MM.1S (cell line): ENCODE data around the gene MACROD2.

Experiments used
- DNase-seq: peaks from one replicate; pipeline ENCODE4 v3.0.0-alpha.2; 2015
- H2AFZ ChIP-seq: fragments of 300-600 bp; sonication (generic); 2 replicates; pipeline ENCODE4 v1.6.0; 2016; ENCODE audit warnings: antibody characterized with exemption, low read length
- H3F3A ChIP-seq: fragments of 300-600 bp; sonication (generic); 2 replicates; pipeline ENCODE4 v1.6.1; 2016; ENCODE audit warnings: mild to moderate bottlenecking, antibody characterized with exemption, low read length, moderate library complexity, mixed read lengths; ENCODE audit not compliant: insufficient read depth
- H3K27ac ChIP-seq: fragments of 300-600 bp; sonication (generic); 2 replicates; pipeline ENCODE4 v1.5.1; 2016; ENCODE audit warnings: mild to moderate bottlenecking, low read length
- H3K27me3 ChIP-seq: fragments of 300-600 bp; sonication (generic); replicated peaks from 2 replicates; pipeline ENCODE4 v1.6.0; 2016; ENCODE audit warnings: low read length; ENCODE audit not compliant: insufficient read depth
- H3K36me3 ChIP-seq: fragments of 300-600 bp; sonication (generic); replicated peaks from 2 replicates; pipeline ENCODE4 v1.6.1; 2016; ENCODE audit warnings: mild to moderate bottlenecking, low read length, mixed read lengths; ENCODE audit not compliant: insufficient read depth
- H3K4me1 ChIP-seq: fragments of 300-600 bp; sonication (generic); 2 replicates; pipeline ENCODE4 v1.6.1; 2016; ENCODE audit warnings: low read length, mixed read lengths
- H3K4me2 ChIP-seq: fragments of 300-600 bp; sonication (generic); 2 replicates; pipeline ENCODE4 v1.6.0; 2016; ENCODE audit warnings: low read depth, low read length
- H3K4me3 ChIP-seq: fragments of 300-600 bp; sonication (generic); 2 replicates; pipeline ENCODE4 v1.5.1; 2016; ENCODE audit warnings: low read length, mixed read lengths
- H3K79me2 ChIP-seq: fragments of 300-600 bp; sonication (generic); 2 replicates; pipeline ENCODE4 v1.6.1; 2016; ENCODE audit warnings: mixed run types, low read length, mixed read lengths
- H3K9ac ChIP-seq: fragments of 300-600 bp; sonication (generic); 2 replicates; pipeline ENCODE4 v1.6.1; 2016; ENCODE audit warnings: low read length, mixed read lengths
- H3K9me2 ChIP-seq: fragments of 300-600 bp; sonication (generic); replicated peaks from 2 replicates; pipeline ENCODE4 v1.6.1; 2016; ENCODE audit warnings: mild to moderate bottlenecking, low read length, mixed read lengths; ENCODE audit not compliant: insufficient read depth
- H3K9me3 ChIP-seq: fragments of 300-600 bp; sonication (generic); replicated peaks from 2 replicates; pipeline ENCODE4 v1.6.1; 2016; ENCODE audit warnings: mild to moderate bottlenecking, low read length, mixed read lengths; ENCODE audit not compliant: insufficient read depth
- H4K20me1 ChIP-seq: fragments of 300-600 bp; sonication (generic); 2 replicates; pipeline ENCODE4 v1.6.1; 2016; ENCODE audit warnings: mild to moderate bottlenecking, low read length, moderate library complexity, mixed read lengths; ENCODE audit not compliant: insufficient read depth
- CTCF ChIP-seq: fragments of 300-600 bp; sonication (generic); IDR thresholded peaks from 2 replicates; pipeline ENCODE4 v1.5.1; 2016; ENCODE audit warnings: antibody characterized with exemption, low read length, mixed read lengths
- EZH2 ChIP-seq: fragments of 300-600 bp; sonication (generic); optimal IDR thresholded peaks from 2 replicates; pipeline ENCODE3; 2017; ENCODE audit warnings: low read depth, mild to moderate bottlenecking, antibody characterized with exemption, low read length, mixed read lengths
- EZH2phosphoT487 ChIP-seq: fragments of 300-600 bp; sonication (generic); IDR thresholded peaks from 2 replicates; pipeline ENCODE4 v1.6.1; 2018; ENCODE audit warnings: antibody characterized with exemption, low read length

MACROD2 gene

DNA sequence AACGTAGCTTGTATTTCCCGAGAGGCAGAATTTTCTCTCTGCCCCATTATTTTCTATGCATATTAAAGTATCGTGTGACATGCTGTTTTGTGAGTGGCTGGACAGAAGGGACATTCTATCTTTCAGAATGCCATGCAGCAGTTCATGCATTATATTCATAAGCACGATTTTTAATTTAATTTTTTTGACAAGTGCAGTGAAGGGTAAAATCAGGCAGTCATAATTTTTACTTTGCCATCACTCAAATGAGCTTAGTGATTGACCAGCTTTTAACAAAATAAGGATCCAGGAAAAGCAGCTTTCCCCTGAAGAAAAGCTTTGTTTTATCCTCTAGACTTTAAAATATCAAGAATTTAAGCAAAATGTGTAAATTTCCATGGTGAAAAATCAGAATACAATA lies 1904.7 kb downstream of the MACROD2 start:
- Histone ChIP-seq H3K4me2 (no peak overlapping the region), H3K36me3 (no peaks in the 10 kb centered on the region), H3K27ac (no peak overlapping the region), H3K4me3 (no peak overlapping the region), H3K27me3 (no peaks in the 10 kb centered on the region), H3K9ac (no peak overlapping the region), H2AFZ (no peak overlapping the region), H3K9me2 (no peaks in the 10 kb centered on the region), H3F3A (no peaks in the 10 kb centered on the region), H3K9me3 (no peaks in the 10 kb centered on the region), H4K20me1 (no peaks in the 10 kb centered on the region), H3K79me2 (no peaks in the 10 kb centered on the region), H3K4me1 (no peaks in the 10 kb centered on the region)
- TF ChIP-seq EZH2 (no peak), EZH2phosphoT487 (no peak), CTCF (no peak)
- no peak for DNase-seq

DNA sequence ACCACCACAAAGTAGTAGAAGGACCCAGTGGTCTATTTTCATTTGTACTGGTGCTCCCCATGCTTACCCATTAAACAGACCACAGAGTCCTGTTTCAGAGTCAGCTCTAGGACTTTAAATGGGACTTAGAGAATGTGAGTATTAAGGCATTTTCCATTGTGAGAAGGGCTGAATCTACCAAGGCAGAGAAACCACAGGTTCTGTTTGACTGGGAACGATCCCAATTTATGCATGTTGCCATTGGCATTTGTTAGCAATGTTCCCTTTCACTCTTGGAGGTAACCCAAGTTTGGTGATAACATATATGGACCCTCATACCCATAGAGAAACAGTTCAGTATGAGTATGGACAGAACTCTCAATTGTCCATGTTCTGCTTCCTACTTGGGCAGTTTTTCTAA lies 1905.1 kb downstream of the MACROD2 start:
- Histone ChIP-seq H3K9me3 (no peaks in the 10 kb centered on the region), H3K27ac (no peak overlapping the region), H3K9me2 (no peaks in the 10 kb centered on the region), H3K36me3 (no peaks in the 10 kb centered on the region), H3K4me3 (no peak overlapping the region), H4K20me1 (no peaks in the 10 kb centered on the region), H3K9ac (no peak overlapping the region), H3K79me2 (no peaks in the 10 kb centered on the region), H3K4me2 (no peak overlapping the region), H3F3A (no peaks in the 10 kb centered on the region), H2AFZ (no peak overlapping the region), H3K4me1 (no peaks in the 10 kb centered on the region), H3K27me3 (no peaks in the 10 kb centered on the region)
- TF ChIP-seq CTCF (no peak), EZH2phosphoT487 (no peak), EZH2 (no peak)
- no peak for DNase-seq

DNA sequence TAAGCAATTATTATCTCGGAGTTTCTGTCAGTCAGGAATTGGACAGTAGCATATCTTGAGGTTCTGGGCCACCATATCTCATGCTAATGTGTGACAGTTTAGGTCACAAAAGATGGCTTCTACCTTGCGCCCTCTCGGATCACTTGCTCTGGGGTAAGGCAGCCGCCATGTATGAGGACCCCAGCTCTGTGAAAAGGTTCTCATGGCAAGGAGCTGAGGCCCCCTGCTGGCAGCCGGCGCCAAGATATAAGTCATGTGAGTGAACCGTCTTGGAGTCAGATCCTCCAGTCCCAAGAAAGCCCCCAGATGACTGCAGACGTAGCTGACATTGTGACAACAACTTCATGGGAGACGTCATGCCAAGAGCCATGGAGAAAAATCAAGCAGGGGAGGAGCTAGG lies 1907.2 kb downstream of the MACROD2 start:
- Histone ChIP-seq H3K9me3 (no peaks in the 10 kb centered on the region), H3K79me2 (no peaks in the 10 kb centered on the region), H3K27me3 (no peaks in the 10 kb centered on the region), H3F3A (no peaks in the 10 kb centered on the region), H4K20me1 (no peaks in the 10 kb centered on the region), H3K36me3 (no peaks in the 10 kb centered on the region), H3K27ac (no peak overlapping the region), H3K4me2 (no peak overlapping the region), H3K9ac (no peak overlapping the region), H3K9me2 (no peaks in the 10 kb centered on the region), H2AFZ (no peak overlapping the region), H3K4me1 (no peaks in the 10 kb centered on the region), H3K4me3 (no peak overlapping the region)
- TF ChIP-seq CTCF: no peak
- no peak for TF ChIP-seq EZH2
- TF ChIP-seq EZH2phosphoT487: no peak
- no peak for DNase-seq

- no peaks in the 10 kb centered on the region for H3K9me3 ChIP-seq
- DNase-seq: no peak
- no peak overlapping the region for H3K4me3 ChIP-seq
- no peaks in the 10 kb centered on the region for H3F3A ChIP-seq
- H3K9me2 ChIP-seq: no peaks in the 10 kb centered on the region
- H3K36me3 ChIP-seq: no peaks in the 10 kb centered on the region
- H3K79me2 ChIP-seq: no peaks in the 10 kb centered on the region
- H3K4me2 ChIP-seq: no peak overlapping the region
- H2AFZ ChIP-seq: no peak overlapping the region
- TF ChIP-seq EZH2phosphoT487 (no peak), EZH2 (no peak), CTCF (no peak)
- H3K27ac ChIP-seq: no peak overlapping the region
- H3K9ac ChIP-seq: no peak overlapping the region
- no peaks in the 10 kb centered on the region for H3K27me3 ChIP-seq
- H4K20me1 ChIP-seq: no peaks in the 10 kb centered on the region
- no peaks in the 10 kb centered on the region for H3K4me1 ChIP-seq
These were observed 1910.3 kb downstream of the MACROD2 start for GRCh38 chr20:15905661-15906060.
